GM19023 (cell line): ENCODE data around the gene RHBDD3.

Experiments used
- ATAC-seq: cut with Tn5 transposase; IDR thresholded peaks from one replicate; pipeline ENCODE4 v1.9.1; 2021; ENCODE audit warnings: mild to moderate bottlenecking, moderate library complexity; ENCODE audit not compliant: unreplicated experiment

Gene RHBDD3

DNA sequence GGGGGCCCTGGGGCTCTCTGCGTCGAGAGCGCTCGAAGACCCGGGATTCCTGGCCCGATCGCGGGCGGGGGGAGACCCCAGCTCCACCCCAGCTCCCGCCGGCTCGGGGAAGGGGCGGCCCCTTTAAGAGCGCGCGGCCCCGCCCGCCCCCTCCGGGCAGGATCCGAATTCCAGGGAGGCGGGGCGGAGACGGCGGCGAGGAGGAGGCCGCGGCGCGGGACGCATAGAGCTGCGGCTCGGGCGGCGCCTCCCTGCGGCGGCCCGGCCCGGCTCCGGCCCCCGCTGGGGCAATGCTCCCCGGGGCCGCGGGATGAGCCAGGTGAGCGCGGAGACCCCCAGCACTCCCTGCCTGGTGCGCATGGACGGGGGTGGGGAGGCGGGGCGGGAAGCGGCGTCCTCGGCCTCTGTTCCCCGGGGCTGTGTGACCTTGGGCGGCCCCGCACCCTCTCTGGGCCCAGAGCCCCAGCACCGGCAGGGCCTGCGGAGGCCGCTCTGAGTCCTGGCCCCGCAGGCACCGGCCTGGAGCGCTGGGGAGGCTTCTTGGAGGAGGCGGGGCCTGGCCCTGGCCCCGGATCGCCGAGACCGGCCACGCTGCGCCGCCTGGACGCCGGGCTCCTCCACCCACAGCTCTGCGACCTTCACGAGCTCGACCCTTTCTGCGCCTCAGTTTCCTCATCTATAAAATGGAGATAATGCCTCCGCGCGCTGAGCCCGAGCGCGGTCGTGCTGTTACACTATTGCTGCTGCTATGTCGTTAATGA is 39.2 kb upstream of the RHBDD3 start:
- ATAC-seq = no peak

DNA sequence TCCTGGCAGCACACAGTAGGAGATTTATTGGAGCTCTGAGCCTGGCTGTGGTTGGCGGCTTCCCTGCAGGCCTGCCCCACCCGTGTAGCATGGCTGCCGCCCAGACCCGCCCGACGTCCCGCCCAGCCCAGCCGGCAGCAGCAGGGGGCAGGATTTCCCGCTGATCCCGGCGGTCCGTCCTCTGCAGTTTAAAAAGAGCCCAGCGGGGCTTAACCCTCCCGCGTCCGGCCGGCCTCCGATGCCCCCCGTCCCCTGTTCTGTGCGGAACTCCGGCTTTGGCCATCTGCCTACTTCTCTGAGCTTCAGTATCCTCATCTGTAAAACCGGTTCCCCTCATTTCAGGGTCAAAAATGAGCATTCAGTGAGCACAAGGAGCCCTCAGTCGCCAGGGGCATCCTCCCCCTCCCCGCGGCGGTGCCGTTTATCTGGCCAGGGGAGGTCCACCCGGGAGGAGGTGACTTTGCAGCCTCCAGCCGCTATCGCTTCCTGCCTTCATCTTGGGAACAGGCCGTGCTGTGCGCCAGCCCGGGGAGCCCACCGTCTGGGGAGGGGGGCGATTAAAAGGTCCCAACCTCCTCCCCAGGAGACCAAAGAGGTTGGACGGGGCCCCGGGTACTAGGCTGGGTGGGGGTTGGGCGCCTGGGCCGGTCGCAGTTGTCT is 38.5 kb upstream of the RHBDD3 start, which contains the start of gene GAS2L1:
GAS2L1 (plus strand) TSS at position 476 of the 660 bp plus-strand sequence. CDS start 1,456 bp downstream, outside the sequence.
- ATAC-seq = no peak

DNA sequence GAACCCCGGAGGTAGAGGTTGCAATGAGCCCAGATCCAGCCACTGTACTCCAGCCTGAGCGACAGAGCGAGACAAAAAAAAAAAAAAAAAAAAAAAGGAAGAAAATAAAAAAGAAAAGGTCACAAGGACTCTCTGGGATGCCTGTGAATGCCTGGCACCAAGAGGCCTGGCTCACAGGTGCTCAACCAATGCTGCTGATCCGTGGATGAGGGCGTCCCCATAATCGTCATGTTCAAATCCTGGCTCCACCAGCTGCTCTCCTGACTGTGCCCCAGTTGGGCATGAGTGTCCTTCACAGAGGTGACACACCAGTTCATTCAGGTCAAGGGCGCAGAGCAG is 38.0 kb upstream of the RHBDD3 start:
- no peak for ATAC-seq

DNA sequence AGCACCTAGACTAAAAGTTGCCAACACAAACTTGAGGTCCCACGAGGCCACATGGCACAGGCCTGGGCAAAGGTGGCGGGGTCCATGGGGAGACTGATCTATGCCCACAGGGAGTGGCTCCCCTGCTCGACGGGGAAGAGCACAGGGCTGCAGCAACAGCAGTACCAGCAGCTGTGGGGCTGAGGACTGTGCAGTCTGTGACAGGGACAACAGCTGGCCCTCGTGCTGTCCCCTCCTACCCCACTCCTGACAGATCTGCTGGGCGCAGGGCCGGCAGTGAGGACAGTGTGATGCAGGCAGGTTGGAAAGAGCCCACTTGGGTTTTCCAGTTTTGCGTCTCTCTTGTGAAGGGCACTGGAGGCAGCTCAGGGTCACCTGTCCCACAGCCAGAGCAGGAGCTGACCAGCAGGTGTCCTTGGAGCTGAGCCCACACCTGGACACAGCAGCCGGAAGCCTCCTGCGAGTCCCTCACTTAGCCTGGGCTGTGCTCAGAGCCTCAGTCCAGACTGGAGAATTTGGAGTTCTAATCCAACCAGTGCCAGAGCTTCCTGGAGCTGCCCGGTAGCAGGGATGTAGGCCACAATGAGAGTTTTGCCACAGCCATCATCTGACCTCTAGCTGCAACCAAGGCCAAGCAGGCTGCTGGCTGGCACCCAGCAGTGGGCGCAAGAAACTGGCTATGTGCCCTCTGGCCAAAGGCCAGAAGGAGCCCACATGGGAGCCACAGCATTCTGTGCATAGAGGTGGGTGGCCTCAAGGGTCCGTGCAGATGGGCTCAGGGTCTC is 35.1 kb upstream of the RHBDD3 start:
- no peak for ATAC-seq

DNA sequence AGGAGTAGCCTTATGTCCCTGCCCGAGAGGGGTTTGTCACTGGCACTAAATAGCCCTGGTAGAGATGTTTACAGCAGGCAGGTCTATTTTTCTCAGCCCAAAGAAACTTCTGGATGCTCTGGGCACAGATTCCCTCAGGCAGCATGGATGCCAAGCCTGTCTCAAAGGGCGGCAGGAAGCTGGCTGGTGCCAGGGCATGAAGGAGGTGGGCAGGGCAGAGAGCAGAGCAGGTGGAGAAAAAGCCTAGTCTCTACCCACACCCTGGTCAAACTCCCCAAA is 34.6 kb upstream of the RHBDD3 start:
- ATAC-seq = no peak

DNA sequence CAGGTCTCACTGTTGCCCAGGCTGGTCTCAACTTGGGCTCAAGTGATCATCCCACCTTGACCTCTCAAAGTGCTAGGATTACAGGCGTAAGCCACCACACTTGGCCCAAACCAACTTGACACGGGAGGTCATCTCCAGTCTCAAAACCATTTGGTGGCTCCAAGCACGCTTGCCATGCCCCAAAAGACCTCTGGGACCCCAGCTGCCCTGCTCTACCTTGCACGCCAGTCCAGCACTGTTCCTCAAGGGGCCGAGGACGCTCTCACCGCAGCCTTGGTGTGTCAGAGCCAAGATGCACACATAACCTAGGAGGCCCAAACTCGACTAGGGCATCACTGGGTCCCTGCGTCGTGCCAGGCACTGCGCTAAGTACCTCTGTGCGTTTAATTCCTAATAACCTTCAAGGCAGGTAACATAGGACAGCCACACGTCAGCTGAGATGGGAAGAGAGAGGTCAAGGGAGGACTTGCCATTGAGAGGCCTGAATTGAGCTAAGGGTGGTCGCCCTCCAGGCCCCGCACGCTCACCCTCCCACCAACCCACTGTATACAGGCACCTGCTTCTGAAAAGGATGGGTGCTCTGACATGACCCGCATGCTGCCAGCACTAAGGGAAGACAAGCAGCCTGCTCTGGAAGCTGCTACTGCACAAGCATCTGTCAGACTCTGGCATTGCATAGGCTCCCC is 34.1 kb upstream of the RHBDD3 start:
- no peak for ATAC-seq

DNA sequence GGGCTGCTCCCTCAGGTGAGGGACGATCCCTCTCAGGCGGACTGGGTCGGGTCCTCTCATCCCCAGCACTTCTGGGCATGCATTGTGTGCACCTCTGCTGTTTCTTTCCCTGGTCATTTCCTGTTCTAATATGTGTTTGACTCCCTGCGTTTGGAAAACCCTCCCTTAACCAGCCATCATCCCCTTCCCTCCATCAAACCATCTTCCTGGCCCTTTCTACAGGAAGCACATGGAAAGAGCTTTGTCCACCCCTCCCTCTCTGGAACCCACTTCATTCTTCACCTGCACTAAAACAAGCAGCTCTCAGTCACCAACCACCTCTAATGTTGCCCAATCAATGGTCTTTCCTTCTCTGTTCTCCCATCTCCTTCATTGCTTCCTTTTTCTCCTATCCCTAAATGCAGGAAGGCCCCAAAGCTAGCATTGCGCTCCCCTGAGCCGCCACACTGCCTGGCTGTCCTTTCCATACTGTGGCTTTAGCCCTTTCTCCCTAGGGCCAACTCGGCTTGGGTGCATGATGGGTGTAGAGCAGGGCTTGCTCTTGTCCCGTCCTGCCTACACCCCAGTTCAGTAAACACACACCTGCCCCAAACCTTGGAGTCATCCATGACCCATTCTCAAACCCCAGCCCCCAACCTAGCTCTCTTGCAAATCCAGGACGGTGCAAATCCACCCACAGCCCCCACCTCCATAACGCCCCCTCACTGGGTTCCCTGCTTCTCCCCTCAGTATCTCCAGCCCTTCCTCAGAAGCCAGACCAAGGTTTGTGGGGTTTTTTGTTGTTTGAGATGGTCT is 33.2 kb upstream of the RHBDD3 start:
- ATAC-seq = no peak

DNA sequence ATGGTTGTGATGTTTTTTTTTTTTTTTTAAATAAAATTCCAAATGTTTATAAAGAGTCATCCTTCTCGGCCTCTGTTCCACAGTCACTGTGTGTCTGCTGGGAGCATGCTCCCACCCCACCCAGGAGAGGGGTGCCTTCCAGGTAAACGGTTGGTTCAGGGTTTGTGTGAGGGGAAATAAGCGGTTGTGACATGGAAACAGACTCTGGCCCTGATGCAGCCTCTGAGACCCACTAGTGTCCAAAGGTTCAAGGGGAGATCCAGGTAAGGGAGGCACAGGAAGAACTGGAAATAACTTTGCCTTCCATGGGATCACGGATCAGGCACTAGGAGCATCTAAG is 32.7 kb upstream of the RHBDD3 start:
- ATAC-seq = no peak

DNA sequence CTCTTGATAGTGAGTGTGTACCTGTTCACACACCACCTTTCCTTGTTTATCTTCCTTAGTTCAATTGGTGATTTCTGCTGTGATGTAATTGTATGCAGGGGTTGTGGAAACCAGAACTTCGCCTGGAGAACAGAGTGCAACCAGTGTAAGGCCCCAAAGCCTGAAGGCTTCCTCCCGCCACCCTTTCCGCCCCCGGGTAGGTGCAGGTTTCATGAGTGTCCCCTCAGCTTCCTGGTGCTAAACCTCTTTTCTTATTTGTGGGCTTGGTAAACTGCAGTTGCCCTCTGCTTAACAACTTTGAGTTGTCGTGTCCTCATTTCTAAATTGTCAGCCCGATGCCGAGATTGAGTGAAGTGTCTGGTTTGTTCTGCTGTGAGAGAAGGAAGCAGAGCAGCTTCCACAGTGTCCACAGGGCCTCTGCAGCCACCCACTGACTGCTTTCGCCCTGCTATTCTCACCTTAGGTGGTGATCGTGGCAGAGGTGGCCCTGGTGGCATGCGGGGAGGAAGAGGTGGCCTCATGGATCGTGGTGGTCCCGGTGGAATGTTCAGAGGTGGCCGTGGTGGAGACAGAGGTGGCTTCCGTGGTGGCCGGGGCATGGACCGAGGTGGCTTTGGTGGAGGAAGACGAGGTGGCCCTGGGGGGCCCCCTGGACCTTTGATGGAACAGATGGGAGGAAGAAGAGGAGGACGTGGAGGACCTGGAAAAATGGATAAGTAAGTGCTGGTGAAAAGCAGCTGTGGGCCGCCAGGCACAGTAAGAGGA is 31.5 kb upstream of the RHBDD3 start:
- no peak for ATAC-seq

DNA sequence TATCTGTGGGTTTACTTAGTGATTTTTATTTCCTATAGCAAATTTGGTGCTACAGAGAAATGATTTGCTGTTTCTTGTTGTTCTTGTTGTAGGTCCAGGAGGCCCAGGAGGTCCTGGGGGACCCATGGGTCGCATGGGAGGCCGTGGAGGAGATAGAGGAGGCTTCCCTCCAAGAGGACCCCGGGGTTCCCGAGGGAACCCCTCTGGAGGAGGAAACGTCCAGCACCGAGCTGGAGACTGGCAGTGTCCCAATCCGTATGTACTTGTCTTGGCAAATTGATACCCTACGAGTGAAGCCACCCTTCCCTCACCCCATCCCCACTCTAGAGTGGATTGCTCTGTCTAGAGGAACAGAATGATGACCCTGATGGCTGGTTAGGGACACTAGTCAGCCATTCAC is 30.9 kb upstream of the RHBDD3 start:
- ATAC-seq = no peak

DNA sequence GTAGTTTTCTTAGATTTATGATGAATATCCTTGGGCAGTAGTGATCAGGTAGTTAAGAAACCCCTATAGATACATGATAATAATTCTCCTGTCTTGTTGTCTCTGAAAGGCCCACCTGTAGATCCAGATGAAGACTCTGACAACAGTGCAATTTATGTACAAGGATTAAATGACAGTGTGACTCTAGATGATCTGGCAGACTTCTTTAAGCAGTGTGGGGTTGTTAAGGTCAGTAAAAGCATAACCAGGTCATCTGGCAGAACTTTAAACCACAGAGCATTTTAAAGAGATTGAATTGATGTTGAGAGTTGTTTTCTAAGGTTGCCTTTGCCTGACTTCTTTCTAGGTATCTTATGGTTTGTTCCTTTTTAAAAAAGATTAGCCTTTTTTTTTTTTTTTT is 24.6 kb upstream of the RHBDD3 start:
- no peak for ATAC-seq

DNA sequence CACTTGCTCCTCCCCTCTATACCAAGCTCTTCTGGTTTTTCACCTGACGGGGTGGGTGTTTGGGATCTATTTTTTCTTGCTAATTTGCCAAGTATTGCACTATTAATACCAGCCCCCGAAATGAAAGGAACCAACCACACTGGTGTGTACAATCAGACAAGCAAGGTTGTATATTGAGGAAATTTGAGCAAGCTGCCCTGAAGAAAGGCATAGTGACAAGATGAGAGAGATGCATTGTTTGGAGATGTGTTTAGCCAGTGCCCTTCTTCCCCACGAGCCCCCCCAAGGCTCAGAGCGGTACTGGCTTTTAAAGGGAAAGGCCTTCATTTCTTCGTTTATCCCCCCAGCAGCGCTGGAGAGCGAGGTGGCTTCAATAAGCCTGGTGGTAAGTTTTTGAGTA is 23.4 kb upstream of the RHBDD3 start:
- ATAC-seq = no peak

DNA sequence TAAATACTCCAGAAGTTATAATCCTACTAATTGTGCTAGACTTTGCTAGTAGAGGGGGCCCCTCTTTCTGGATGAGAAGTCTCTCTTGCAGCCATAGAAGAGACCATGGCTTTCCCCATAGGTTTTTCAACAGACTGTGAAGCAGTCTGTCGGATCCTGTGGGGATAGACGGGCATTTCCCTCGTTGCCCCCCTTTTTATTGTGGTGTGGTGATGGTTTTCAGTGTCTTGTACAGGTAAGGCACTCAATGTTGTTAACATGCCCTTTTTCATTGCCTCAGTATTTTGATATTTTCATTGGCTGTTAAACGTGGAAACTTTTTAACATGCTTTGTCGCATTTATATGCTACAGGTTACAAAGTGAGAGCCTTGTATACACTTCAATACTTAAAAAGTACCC is 22.3 kb upstream of the RHBDD3 start:
- no peak for ATAC-seq

DNA sequence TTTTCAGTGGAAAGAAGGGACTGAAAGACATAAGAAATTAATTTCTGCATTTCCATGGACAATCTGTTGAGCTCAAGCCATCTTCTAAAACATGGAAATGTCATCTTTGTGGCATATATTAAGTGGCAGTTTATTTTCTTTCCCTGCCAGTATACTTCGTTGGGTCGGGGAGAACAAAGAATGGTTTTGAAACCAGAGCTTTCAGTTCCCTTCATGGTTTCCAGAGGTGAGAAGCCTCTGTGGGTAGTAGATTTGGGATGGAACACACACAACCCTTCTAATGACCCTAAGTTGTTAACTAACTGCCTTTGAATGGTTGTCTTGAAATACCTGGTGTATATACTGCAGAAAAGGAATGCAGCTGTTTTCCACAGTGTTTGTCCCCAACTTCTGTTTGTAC is 21.1 kb upstream of the RHBDD3 start:
- no peak for ATAC-seq

DNA sequence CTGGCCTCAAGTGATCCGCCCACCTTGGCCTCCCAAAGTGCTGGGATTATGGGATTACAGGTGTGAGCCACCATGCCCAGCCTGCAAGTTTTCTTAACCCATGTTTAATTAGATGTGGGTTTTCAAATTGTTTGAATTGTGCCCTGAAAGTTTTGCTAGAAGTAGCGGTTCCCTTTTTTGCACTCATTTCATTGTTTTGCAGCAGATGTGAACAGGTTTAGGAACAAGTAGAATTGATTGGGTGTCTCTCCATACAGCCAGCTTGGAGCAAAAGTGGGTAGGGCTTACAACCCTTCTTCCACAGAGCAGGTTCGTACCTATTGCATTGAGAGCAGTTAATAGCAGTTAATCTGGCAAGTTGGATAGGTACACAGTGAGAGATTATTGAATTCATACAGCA is 16.4 kb upstream of the RHBDD3 start:
- ATAC-seq = no peak

DNA sequence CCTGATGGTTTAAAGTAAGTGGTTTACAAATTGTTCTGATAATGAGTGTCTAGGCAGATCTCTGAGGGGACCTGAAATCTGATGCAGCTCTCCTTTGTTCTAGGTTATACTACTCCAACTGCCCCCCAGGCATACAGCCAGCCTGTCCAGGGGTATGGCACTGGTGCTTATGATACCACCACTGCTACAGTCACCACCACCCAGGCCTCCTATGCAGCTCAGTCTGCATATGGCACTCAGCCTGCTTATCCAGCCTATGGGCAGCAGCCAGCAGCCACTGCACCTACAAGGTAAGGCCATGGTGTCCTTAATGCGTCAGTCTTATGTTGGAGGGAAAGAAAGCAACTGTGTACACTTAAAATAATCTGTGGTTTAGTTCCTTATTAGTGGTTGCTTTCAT is 10.1 kb upstream of the RHBDD3 start:
- ATAC-seq = no peak

DNA sequence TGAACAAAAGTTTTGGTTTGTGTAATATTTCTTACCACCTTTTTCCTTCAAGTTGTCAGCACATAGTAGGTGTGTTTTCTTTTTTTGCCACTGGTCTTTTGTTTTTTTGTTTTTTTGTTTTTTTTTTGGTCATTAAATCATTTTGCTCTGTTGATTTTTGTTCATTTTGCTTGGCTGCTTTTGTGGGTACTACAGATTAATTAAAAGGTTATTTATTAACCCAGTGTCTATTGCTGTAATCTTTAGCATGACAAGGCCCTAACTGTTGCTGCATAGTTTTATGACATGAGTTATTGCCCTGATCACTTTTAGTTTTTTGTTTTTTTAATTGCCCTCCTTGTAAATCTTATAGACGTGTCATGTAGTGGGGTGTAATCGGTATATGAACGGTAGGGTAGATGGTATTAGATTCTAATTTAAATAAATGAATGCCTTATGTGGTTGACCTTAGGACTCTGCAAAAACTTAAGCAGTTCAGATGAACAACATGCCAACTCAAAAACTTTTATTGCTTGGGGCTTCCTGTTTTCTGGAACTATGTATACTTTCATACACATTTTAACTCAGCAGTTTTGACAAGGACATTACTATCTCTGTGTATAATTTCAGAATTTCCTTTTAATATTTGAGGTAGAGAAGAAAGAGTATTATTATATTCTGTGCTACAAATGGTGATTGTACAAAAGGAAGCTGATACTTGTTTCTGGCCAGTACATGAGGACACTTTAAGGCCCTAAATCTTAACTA is 8.2 kb upstream of the RHBDD3 start:
- ATAC-seq = no peak

DNA sequence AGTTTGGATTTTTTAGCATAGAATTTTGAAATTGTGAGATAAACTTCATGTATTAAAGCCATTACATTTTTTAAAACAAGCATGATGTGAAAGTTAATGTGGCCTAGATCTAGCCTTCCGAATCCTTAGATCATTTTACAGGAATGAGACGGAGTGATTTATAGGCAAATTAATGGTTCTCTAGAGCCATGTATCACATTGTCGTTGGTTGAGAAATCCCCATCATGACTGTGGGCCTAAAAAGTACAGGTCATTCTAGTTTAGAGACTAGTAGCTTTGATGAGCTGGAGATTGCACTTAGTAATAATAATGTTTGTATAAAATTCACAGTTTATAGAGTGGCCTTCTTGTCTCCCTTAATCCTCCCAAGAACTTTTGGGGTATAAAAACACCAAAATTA is 7.4 kb upstream of the RHBDD3 start:
- ATAC-seq = no peak

DNA sequence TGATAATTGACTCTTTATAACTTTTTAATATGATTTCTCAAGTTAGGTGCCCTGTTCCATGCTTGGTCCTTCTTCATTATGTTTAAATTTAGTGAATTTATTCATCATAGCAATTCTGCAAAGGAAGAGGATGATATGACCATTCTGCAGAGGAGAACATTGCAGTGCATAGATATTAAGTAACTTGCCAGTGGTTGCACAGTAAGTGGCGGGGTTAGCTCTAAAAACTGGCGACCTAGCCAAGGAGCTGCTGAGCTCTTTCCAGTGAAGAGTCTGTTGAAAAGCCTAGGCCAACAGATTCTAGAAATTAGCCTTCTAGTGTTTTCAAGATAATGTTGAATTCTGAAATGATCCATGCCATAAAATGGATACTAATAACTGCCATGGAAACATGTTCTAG is 4.8 kb upstream of the RHBDD3 start:
- no peak for ATAC-seq
